Type B pancreatic cell (in vitro differentiated cells): ENCODE results near the gene CTAGE4. TPM values are rescaled to one million over a fixed set of nuclear protein-coding genes. Genes with fewer than 3 reads are reported as not detected.
"Not testable (repeated sequence)": the region's sequence is repeated elsewhere in the genome, so short reads cannot be mapped to it uniquely, and the experiment has no call there.

Experiments
- DNase-seq: peaks from one replicate; pipeline ENCODE4 v3.0.0; 2021; ENCODE audit warnings: mixed read lengths; ENCODE audit not compliant: unreplicated experiment; ENCODE audit errors: extremely low spot score
- H3K27ac Mint-ChIP-seq: 2 replicates; pipeline ENCODE4 v1.8.0; 2021; ENCODE audit warnings: mild to moderate bottlenecking, mixed read lengths
- H3K27me3 Mint-ChIP-seq: 2 replicates; pipeline ENCODE4 v1.8.0; 2021; ENCODE audit warnings: mixed read lengths
- H3K36me3 Mint-ChIP-seq: 2 replicates; pipeline ENCODE4 v1.8.0; 2021; ENCODE audit warnings: mixed read lengths
- H3K4me1 Mint-ChIP-seq: one replicate; pipeline ENCODE4 v1.8.0; 2021; ENCODE audit warnings: mixed read lengths; ENCODE audit not compliant: unreplicated experiment
- H3K4me3 Mint-ChIP-seq: 2 replicates; pipeline ENCODE4 v1.8.0; 2021; ENCODE audit warnings: mild to moderate bottlenecking, mixed read lengths
- H3K9me3 Mint-ChIP-seq: 2 replicates; pipeline ENCODE4 v1.8.0; 2021; ENCODE audit warnings: mixed read lengths
- total RNA-seq: library from RNA; stranded (reverse); gene quantifications from 2 replicates; pipeline ENCODE4 v1.2.1, GENCODE V29; 2021; ENCODE audit warnings: low replicate concordance

The CTAGE4 gene
- total RNA-seq, 1 donor from 2014 or later, result 2.5 TPM

GRCh38 chr7:144231027-144231426 lies 47.8 kb downstream of the CTAGE4 start:
- DNase-seq, H3K36me3 Mint-ChIP-seq, H3K4me3 Mint-ChIP-seq, H3K27ac Mint-ChIP-seq, H3K4me1 Mint-ChIP-seq, H3K9me3 Mint-ChIP-seq, H3K27me3 Mint-ChIP-seq: not testable (repeated sequence)

GRCh38 chr7:144233039-144233438 lies 49.8 kb downstream of the CTAGE4 start:
- not testable (repeated sequence) for H3K4me1 Mint-ChIP-seq, H3K4me3 Mint-ChIP-seq, H3K36me3 Mint-ChIP-seq, H3K27ac Mint-ChIP-seq, DNase-seq, H3K27me3 Mint-ChIP-seq, H3K9me3 Mint-ChIP-seq

Other genes starting within 250 kb of the CTAGE4 start
- gene OR2F2, start 248.2 kb upstream of the CTAGE4 start, total RNA-seq, result not detected in 2 replicates
- gene OR2F1, start 228.6 kb upstream of the CTAGE4 start, total RNA-seq, result not detected in 2 replicates
- not detected in 2 replicates for gene OR6B1, start 183.1 kb upstream of the CTAGE4 start, total RNA-seq
- not detected in 2 replicates for gene OR2A5, start 134.5 kb upstream of the CTAGE4 start, total RNA-seq
- gene OR2A25, start 113.7 kb upstream of the CTAGE4 start, total RNA-seq, result not detected in 2 replicates
- gene OR2A12, start 97.2 kb upstream of the CTAGE4 start, total RNA-seq, result not detected in 2 replicates
- gene OR2A2, start 73.9 kb upstream of the CTAGE4 start, total RNA-seq, result not detected in 2 replicates
- gene OR2A14, start 60.3 kb upstream of the CTAGE4 start, total RNA-seq, result not detected in 2 replicates
- 8.6 and 24.2 TPM in 2 replicates for gene ARHGEF35, start 12.4 kb downstream of the CTAGE4 start, total RNA-seq
- gene OR2A42, start 56.1 kb downstream of the CTAGE4 start, total RNA-seq, result 0.10 TPM in 1 of 2 replicates, not detected in the other
- gene OR2A7, start 81.3 kb downstream of the CTAGE4 start, total RNA-seq, result 4.2 and 13.7 TPM in 2 replicates
- 0.99 and 6.4 TPM in 2 replicates for gene CTAGE8, start 85.8 kb downstream of the CTAGE4 start, total RNA-seq
- 0.38 TPM in 1 of 2 replicates, not detected in the other for gene OR2A1, start 129.0 kb downstream of the CTAGE4 start, total RNA-seq
- gene ARHGEF5, start 171.9 kb downstream of the CTAGE4 start, total RNA-seq, result 17.2 and 51.2 TPM in 2 replicates
- not detected in 2 replicates for gene NOBOX, start 220.2 kb downstream of the CTAGE4 start, total RNA-seq